A204.1 (cell line): Measurements from ENCODE around the gene MRPL36.

Experiments used
- FAIRE-seq: peaks from 2 replicates; lab custom pipeline; 2012; peaks lifted over from hg19 to GRCh38; lab: Jason Lieb, UNC

MRPL36 gene

DNA sequence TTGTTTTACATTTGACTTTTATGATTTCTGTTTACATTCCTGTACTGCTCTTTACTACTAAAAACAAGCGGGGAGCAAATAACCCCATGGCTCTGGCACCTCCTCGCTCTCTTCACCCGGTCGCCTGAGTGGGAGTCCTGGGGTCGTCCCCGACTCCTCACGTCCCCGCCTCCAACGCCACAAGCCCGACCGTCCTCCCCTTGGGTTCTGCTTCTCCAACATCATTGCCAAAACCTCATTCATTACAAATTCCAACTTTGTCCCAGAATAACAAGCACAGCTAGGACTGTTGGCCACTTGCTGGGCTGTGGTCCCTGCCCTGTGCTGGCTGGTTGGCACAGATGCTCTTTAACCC lies 35.1 kb downstream of the MRPL36 start:
- FAIRE-seq, result no peak

GRCh38 chr5:1763960-1764605 lies 35.6 kb downstream of the MRPL36 start:
- no peak for FAIRE-seq

DNA sequence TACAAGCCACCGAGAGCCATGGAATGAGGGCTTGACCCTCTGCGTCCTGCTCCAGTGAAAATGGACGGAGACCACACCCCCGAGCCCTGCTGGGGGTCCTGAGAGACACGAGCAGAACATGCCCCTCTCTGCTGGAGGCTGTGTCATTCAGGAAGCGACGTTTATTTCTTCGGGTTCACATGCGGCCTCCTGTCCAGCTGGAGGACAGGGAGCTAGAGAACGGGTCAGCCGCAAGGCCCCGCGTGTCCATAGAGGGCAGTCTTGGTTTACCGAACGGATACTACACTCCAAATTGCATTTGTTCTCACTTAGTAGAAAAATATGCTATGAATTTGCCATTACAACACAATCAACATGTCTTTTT lies 36.1 kb downstream of the MRPL36 start:
- peak; percentile 21 for FAIRE-seq

- FAIRE-seq, result no peak
Measured at GRCh38 chr5:1762883-1763547, 36.6 kb downstream of the MRPL36 start.

DNA sequence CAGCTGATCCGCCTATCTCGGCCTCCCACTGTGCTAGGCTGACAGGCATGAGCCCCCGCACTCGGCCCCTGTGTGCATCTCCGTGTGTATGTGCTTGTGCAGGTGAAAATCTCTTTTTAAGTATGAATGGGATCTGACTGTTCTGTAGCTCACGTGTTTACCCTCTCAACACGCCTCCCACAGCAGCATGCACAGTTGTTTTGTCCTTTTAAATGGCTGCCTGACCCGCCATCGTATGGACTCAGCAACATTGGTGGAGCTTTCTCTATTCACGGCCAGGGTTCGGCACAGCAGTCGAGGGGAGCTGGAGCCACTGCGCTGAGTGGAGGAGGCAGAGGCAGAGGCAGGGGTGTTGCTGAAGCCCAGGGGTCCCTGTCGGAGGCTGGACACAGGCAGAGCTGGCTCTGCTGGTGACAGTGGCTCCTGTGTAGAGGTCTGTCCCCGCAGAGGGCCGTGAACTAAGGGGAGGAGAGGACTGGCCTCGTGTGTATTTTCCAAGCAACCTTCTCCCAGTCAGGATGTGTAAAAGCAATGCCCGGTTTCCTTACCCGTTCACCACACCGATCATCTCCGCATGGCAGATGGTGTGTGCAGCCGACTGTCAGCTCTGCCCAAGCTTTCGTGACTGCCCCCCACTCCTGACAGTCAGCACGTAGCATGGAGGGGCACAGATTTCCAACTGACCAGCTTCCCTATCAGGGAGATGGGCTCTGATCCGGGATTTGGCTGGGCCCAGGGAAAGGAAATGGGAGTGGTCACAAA lies 37.3 kb downstream of the MRPL36 start:
- no peak for FAIRE-seq

GRCh38 chr5:1761453-1761755 lies 38.2 kb downstream of the MRPL36 start:
- no peak for FAIRE-seq

- no peak for FAIRE-seq
Measured at GRCh38 chr5:1760656-1761452, 38.8 kb downstream of the MRPL36 start.

GRCh38 chr5:1760231-1760630 lies 39.4 kb downstream of the MRPL36 start:
- FAIRE-seq, result no peak

DNA sequence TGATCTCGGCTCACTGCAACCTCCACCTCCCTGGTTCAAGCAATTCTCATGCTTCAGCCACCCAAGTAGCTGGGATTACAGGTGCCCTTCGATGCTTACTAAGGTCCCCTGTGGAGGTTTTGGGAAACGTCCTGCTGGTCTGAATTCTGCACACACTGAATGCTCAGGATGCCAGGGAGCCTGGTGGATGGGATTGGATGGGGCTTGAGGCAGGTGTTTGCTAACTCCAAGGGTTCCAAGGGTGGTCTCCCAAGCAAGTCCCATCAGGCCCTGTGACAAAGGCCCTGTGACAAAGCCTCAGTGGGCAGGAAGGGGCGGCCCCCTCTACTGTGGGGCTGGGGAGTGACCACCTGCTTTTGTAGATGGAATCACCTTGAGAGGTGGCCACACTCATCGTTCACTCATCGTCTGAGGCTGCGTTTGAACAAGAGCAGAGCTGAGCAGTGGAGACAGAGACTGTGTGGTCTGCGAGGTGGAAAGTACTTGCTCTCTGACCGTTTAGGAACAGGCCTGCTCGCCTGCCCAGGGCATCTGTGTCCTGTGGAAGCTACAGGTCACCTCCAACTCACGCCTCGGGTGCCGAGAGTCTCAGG lies 40.2 kb downstream of the MRPL36 start:
- no peak for FAIRE-seq

DNA sequence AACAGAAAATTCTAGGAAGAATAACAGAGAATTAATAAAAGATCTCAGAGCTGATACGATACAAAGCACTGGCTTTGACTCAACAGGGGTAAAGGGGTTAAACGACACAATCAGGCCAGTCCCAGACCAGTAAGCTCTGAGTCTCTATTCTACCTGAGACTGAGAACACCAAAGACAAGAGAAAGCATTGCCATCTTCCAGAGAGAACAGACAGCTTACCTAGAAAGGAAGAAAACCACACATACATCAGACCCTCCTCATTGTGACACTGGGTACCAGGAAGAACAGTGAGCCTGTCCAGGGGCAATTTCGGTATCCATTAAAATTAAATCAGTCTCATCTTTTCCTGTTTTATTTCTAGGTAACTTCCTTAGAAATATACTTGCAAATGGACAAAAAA lies 41.1 kb downstream of the MRPL36 start:
- no peak for FAIRE-seq

GRCh38 chr5:1757511-1757910 lies 42.1 kb downstream of the MRPL36 start:
- no peak for FAIRE-seq

GRCh38 chr5:1756481-1756880 lies 43.2 kb downstream of the MRPL36 start:
- FAIRE-seq, result no peak

- no peak for FAIRE-seq
Measured at GRCh38 chr5:1755321-1755949, 44.2 kb downstream of the MRPL36 start.

DNA sequence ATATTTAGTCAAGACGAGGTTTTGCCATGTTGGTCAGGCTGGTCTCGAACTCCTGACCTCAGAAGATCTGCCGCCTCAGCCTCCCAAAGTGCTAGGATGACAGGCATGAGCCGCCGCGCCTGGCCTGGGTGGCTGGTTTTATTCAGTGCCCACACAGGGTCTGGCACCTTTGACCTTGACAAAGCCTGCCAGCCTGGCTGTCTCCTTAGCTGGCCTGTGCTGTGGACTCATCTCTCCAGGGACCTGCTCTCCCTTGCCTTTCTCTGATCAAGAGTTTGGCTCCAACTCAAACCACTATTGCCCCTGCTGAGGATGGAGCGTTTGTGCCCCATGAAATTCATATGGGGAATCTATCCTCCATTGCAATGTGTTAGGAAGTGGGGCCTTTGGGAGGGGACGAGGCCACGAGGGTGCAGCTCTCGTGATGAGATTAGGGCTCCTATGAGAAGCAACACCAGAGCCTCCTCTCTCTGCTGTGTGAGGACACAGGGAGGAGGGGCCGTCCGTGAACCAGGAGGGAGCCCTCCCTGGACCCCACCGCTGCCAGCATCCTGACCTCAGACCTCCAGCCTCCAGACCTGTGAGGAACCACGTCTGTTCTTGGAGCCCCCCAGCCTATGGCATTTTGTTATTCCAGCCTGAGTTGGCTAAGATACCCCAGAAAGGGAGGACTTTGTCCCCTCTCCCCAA lies 45.0 kb downstream of the MRPL36 start:
- FAIRE-seq, result no peak

DNA sequence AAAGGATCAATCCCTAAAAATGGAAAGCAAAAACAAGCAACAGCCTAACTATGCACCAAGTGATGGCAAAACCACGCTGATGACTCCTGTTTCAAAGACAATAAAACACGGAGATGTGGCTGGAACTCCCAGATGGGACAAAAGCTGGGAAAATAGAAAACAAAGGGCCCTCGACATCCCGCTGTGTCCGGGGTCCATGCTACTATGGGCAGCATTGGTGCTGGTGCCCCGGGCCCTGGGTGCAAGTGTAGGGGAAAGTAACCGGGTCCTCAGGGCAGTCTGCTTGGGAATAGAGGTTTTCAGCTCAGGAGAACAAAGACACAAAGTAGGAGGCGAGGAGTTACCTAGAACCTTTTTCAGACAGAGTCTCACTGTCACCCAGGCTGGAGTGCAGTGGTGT lies 46.1 kb downstream of the MRPL36 start:
- no peak for FAIRE-seq

- no peak for FAIRE-seq
Measured at GRCh38 chr5:1752881-1753280, 46.8 kb downstream of the MRPL36 start.

DNA sequence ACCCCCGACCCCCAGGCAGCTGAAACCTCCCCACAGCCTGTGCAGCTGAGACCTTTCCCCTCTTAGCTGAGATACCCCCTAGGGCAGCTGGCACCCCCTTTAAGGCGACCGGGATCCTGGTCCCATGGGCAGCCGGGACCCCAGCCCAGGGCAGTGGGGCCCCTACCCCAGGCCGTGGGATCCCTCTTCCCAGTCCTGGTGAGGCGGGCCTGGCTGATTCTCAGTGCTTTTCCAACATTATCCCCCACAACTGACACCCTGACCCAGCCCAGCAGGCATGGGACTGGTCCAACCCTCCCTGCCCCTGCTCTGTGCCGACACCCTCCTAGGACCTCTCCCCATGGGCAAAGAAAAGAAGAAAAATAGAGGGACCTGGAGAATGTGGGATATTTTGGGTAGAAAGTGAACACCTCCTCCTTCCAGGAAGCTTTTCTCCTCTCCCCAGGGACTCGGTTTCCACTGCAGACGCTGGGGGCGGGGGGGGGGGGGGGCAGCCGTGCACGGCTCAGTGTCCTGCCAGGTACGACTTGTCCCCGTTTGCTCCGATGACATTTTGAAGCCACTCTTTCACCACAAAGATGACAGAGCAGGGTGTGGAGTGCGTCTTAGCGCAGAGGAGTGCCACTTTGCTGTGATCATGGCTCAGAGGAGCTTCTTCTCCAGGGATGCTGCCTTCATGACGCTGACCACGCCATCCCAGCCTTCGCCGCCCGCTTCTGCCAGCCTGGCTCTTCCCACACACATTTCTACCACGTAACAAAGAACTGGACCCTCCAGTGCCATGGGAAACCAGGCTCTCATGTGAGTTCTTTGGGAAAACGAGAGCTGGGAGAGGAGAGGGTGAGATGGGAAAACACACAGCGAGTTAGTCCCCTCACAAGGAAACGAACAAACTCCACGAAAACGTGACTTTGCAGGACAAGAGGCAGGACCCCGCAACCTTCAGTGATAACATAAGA lies 47.5 kb downstream of the MRPL36 start:
- no peak for FAIRE-seq

- no peak for FAIRE-seq
Measured at GRCh38 chr5:1751026-1751863, 48.4 kb downstream of the MRPL36 start.

DNA sequence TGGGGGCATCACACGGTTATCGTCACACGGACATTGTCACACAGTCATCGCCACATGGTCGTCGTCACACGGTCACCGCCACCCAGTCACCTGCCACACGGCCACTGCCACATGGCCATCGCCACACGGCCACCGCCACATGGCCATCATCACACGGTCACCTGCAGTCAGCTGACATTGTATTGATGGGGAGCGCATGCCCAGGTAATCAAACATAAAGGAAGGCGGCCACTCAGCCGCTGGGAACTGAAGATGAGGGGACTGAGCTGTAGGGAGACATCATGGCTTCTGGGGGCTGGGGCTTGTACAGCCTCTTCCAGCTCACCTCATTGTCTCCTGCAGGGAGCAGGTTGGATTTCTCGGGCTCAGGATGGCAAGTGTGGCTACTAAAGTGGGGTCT lies 49.2 kb downstream of the MRPL36 start:
- FAIRE-seq, result no peak
